Posterior cingulate gyrus (tissue), 11 donors: ENCODE data around the gene IGSF6.
"Not testable (repeated sequence)": the region's sequence is repeated elsewhere in the genome, so short reads cannot be mapped to it uniquely, and the experiment has no call there.

Source experiments
- DNase-seq, 10 donors: peaks; one replicate each; pipeline versions ENCODE4 v3.0.0 to v3.0.0-alpha.2; 2020 to 2021; ENCODE audit warnings: mixed read lengths in 3 of 10
- intact Hi-C: fragments of 100-400 bp; cut with DNase I; formaldehyde crosslinking; loops from one replicate; pipeline ENCODE4 v1.15.1; 2023

Gene IGSF6

DNA sequence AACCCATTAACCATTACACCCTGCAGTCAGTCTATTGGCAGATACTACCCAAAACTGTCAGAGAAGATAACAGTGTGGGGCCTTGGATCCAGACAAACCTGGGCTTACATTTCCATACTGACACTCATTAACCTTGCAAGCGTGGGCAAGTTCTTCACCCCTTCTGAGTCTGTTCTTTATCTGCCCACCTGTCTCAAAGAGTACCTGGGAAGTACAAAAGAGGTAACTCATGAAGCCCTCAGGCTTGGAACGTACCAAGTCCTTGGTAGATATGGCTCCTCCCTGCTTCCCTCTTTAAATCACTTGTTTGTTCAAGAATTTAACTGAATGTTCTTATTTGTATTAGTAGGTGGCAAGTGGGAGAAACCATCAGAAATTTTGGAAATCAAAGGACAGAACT lies 2.5 kb upstream of the IGSF6 start:
- DNase-seq, result no peak
- intact Hi-C loops, result loop anchor here (5.0 kb wide), 1 partner anchor 52 kb away; no protein-coding TSS in a partner anchor

DNA sequence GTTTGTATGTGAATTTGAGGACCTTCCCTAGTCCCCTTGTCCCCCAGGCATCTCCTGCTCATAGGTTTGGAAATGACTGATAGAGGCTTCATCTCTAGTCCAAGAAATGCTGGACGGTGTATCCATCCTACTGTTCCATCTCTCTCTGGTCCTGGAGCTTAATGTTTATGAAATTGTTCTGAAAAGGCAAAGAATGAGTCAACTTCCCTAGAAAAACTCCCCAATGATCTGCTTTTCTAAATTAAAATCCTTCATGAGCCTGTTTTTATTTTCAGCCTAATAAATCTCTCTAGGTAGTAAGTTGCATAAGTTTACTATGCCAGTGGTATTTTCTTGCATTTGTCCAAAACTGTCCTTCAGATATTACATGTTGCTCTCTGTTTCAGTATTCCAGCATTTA lies 2.1 kb upstream of the IGSF6 start:
- intact Hi-C loops, result no loop called here
- no peak for DNase-seq

DNA sequence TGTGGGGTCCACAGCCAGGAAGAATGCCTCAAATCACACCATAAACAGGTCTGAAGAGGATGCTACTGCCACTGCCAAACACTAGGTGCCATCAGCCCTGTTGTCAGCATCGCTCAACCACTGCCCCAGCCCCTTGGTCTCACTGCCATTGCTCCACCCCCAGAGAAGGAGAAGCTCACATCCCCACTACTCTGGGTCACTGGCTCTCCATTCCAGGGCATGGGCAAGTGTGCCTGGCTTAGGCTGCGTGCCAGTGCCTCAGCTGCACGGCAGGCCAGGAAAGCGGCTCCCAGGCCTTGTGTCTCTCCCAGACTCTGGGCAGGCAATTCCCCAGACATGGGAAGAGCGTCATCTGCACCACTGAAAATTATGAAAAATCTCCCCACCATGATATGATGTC lies 1.2 kb upstream of the IGSF6 start:
- no peak for DNase-seq

DNA sequence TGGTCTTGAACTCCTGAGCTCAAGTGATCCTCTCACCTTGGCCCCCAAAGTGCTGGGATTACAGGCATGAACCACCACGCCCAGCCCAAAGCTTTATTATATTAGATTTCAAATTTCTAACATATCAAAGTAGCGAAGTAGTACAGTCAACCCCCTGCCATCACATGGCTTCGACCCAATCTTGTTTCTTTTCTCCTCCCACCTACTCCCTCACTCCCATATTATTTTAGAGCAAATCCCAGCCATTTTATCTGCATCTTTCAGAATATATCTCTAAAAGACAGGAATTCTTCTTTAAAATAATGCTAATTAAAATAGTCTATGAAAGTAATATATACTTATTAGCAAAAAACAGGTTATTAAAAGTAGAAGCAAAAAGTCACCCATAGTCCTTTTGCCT lies 893 bp downstream of the IGSF6 start:
- intact Hi-C loops, result no loop called here
- no peak for DNase-seq

More for the DNA sequence above, 1.2 kb upstream of the IGSF6 start:
- intact Hi-C loops, result no loop called here

DNA sequence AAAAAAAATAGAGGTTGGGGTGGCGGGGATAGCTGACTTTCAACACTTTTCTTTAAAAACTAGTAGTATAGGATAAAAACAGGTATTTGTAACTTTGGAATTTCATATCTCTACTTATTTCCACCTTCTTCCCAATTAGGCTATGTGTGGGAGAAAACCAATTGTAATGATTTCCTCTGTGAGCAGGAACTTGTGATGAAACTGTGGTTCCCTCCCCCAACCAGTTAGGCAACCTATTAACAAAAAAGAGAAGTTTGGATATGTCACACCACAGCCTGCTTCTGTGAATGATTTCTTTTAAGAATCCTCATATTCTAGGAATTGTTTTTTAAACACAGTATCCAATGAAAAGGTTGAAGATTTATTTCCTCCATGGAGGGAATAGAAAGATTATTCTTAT lies 1.9 kb downstream of the IGSF6 start:
- intact Hi-C loops, result no loop called here
- DNase-seq, result no peak

DNA sequence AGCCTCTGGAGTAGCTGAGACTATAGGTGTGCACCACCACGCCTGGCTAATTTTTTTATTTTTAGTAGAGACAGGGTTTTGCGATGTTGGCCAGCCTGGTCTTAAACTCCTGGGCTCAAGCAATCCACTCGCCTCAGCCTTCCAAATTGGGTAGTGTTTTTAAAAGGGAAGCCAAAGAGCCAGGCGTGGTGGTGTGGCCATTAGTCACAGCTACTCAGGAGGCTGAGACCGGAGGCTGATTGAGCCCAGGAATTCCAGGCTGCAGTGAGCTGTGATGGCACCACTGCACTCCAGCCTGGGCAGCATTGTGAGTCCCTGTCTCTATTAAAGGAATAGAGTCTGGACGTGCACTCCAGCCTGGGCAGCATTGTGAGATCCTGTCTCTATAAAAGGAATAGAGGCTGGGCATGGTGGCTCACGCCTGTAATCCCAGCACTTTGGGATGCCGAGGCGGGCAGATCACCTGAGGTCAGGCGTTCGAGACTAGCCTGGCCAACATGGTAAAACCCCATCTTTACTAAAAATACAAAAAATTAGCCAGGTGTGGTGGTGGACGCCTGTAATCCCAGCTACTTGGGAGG lies 2.5 kb downstream of the IGSF6 start:
- DNase-seq, intact Hi-C loops: not testable (repeated sequence)

DNA sequence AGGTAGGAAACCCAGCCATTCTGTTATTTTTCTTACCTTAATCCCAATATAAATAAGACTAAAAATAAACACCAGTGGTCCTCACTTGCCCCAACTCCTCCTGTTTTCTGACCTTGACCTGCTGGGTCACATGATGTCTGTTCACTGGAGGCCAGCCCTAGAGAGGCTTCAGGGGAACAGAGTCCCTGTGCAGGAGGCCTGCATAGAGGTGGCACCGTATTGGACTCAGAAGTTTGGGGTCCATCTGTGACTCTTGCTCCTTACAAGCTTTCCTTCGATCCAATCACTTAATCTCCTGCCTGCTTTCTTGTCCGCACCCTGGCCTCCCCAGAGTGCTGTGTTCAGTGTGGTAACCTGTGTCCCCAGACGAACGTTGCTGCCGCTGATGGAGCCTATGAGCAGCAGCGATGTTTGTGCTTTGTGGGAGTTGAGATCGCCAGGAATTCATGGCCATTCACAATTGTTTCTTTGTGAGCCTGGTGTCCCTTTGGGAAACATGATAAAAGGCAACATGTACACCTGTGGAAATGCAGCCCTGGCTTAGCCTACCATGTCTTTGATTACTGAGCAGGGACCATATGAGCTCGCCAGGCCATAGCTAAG lies 4.7 kb downstream of the IGSF6 start:
- intact Hi-C loops, result no loop called here
- DNase-seq, result peak in 1 of 10 donors; percentile 43

DNA sequence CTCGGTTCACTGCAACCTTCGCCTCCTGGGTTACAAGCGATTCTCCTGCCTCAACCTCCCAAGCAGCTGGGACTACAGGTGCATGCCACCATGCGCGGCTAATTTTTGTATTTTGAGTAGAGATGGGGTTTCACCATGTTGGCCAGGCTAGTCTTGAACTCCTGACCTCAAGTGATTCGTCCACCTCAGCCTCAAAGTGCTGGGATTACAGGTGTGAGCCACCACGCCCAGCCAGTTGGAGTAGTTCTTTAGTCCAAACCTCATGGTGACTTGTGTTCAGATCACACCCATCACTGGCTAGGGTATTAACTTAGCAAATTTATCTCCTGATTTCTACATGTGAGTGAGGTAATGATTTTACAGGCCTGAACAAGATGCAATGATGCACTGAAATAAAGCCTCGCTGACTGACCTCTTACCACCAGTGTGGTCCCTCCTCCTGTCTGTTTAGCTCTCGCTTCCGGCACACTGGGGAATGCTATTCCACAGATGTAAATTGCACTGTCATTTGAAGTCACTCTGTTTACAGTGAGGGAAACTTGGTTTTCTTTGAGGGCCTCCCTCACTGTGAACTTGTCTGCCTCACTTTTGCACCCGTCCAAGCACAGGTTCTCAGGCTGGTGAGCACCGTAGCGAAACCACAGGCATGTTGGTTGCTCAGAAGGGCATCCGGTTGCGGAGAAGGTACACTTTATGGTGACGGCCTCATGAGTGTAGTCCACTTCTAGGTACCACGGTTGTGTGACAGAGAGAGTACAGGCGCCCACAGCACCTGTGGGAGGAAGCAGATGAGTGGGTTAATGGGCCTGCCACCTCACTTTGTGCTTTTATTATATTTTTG lies 5.5 kb downstream of the IGSF6 start:
- DNase-seq, result peak in 1 of 10 donors; percentile 67
- intact Hi-C loops, result no loop called here

DNA sequence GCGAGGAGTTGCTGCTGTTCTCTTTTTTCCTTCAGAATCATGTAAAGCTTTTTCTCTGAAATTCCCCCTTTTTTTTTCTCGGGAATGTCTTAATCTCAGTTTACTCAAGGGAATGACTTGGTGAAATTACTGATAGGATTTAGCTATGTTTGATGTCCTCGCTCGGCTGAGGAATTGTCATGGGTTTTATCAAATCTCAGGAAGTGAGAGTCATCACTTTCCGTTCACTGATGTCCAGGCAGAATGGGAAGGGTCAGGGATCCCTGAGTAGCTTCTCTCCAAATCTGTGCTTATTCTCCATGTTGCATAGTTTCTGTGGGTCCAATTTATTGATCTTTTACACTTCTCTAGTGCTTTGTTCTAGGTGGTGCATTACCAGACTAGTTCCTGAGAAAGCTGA lies 6.3 kb downstream of the IGSF6 start:
- no peak for DNase-seq
- intact Hi-C loops, result no loop called here

DNA sequence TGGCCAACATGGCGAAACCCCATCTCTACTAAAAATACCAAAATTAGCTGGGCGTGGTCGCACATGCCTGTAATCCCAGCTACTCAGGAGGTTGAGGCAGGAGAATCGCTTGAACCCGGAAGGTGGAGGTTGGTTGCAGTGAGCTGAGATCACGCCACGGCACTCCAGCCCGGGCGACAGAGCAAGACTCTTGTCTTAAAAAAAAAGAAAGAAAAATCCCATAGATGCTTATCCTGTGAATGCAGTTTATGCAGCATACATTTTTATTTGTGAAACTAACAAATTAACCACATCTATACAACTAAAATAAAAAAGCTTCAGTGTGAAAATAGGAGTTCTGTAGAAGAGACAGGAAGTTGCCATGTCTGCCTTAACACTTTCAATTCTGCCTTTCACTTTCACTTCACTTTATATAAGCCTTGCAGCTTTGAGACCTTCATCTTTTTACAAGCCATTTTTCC lies 7.1 kb downstream of the IGSF6 start:
- DNase-seq, result peak in 1 of 10 donors; percentile 74

DNA sequence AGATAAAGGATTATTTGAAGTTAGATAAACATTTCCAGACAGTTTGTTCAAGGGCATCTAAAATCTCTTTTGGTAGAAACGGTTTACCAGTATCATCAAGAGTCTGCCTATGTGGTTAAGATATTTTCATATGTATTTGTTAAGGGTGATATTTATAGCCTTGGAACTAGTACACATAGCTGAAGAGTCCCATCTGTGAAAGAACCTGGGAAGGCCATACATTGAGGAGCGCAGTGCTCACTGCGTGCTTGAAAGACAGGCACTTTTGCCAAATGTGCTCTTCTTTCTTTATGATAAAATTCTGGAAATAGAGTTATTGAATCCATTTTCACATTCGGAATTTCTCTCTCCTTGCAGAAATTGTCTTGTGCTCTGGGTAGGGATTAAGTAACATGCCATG lies 7.7 kb downstream of the IGSF6 start:
- intact Hi-C loops, result loop anchor here (5.0 kb wide), 1 partner anchor 57 kb away; no protein-coding TSS in a partner anchor
- DNase-seq, result peak in 2 of 10 donors; percentile 54 to 57

More for the DNA sequence above, 7.1 kb downstream of the IGSF6 start:
- intact Hi-C loops, result no loop called here

DNA sequence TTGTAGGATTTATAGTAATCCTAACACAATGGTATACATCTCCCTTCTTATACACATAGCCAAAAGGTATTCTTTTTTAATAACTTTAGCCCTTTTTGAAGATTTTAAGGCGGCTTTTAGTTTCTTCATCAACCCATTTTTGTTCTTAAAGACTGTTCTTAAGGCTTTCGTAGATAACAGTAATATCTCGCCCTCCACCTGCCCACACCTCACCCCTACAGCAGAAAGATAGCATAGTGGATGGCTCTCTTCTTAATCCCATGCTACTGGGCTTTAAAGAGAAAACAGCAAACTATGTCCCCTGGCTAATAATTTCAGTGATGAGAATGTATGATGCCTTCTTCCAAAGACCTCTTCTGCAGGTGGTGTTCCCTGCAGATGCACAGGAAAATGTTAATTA lies 8.6 kb downstream of the IGSF6 start:
- no peak for DNase-seq
- intact Hi-C loops, result loop anchor here (5.0 kb wide), 1 partner anchor 56 kb away; no protein-coding TSS in a partner anchor

DNA sequence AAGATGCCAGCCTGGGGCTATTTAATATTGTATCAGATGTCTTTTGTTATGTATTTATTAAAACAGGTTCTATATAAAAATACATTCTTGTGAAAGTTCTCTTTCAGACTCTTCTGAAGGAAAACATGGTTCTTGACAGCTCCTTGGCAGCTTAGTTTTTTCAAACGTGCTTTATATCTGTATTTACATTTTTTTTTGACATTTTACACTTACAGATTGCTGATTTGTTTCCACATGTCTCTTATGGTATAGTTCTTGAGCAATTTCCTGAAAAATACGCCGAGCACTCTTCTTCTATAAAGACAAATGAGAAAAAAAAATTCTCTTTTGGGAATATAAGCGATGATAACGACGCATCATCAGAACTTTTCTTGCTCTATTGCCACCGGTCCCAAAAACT lies 9.5 kb downstream of the IGSF6 start:
- intact Hi-C loops, result loop anchor here (5.0 kb wide), 1 partner anchor 56 kb away; no protein-coding TSS in a partner anchor
- DNase-seq, result no peak

DNA sequence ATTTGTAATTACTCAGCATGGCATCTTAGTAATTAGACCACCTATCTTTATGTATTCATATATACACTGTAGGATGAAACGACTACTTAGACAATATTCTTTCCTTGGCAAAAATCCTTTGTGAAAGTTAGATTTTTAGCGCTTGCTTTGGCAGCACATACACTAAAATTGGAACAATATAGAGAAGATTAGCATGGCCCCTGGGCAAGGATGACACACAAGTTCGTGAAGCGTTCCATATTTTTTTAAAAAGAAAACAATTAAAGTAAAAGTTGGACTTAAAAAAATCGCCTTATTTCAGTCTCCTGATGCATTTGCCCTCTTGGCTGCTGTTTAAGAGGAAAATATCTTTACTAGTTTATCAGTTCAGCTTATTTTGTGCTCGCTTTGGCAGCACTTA lies 10.5 kb downstream of the IGSF6 start:
- no peak for DNase-seq
- intact Hi-C loops, result loop anchor here (5.0 kb wide), 1 partner anchor 55 kb away; no protein-coding TSS in a partner anchor

DNA sequence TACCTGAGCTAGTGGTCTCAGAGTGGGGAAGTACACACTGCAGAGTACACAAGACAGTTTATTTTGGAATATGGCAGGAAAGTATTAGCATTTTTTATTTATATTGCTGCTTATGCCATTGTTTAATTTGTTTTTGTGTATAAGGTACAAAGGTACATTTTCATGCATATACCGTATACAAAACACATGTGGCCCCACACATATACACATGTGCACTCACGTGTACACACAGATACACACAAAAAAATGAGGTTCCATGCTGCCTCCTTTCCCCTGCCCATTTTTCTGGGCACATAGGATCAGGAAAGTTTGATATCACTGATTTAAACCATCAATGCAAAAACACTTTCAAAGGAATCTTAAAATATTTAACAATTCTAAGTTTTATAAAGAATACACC lies 12.9 kb downstream of the IGSF6 start:
- intact Hi-C loops, result no loop called here
- no peak for DNase-seq

DNA sequence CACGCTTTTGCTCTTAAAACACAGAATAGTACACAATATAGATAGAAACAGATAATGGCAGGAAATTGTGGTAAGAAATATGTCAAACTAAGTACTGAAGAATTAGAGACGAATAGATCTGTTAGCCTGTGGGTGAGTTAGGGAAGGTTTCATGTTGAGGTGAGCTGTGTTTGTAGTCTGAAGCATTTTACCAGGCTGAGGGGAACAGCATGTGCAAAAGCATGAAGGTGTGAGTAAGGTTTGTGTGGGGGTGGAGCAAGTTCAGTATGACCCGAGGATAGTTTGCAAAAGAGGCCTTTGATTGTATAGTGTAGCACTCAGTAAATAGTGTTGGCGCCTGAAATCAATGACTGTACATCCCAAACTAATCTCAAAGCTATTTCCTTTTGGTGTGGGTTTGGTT lies 13.8 kb downstream of the IGSF6 start:
- intact Hi-C loops, result no loop called here
- DNase-seq, result no peak

DNA sequence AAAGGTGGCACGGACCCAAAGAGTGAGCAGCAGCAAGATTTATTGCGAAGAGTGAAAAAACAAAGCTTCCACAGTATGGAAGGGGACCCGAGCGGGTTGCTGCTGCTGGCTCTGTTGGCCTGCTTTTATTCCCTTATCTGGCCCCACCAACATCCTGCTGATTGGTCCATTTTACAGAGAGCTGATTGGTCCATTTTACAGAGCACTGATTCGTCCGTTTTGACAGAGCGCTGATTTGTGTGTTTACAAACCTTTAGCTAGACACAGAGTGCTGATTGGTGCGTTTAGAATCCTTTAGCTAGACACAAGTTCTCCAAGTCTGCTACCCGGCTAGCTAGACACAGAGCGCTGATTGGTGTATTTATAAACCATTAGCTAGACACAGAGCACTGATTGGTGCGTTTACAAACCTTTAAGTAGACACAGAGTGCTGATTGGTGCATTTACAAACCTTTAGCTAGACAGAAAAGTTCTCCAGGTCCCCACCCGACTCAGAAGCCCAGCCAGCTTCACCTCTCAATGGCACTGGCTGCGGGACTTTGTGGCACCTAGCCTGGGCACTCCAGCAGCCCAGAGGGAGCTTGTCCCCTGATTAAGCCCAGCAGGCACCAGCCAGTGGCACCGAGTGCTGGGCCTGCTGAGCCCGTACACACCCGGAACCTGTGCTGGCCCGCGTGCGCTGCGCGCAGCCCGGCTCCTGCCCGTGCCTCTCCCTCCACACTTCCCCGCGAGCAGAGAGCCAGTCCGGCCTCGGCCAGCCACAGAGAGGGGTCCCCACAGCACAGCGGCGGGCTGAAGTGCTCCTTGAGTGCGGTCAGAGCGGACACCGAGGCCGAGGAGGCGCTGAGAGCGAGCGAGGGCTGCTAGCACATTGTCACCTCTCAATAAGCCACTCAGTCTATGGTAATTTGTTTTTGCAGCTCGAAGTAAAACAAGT lies 15.1 kb downstream of the IGSF6 start:
- intact Hi-C loops, result no loop called here
- DNase-seq, result peak in 1 of 10 donors; percentile 75

DNA sequence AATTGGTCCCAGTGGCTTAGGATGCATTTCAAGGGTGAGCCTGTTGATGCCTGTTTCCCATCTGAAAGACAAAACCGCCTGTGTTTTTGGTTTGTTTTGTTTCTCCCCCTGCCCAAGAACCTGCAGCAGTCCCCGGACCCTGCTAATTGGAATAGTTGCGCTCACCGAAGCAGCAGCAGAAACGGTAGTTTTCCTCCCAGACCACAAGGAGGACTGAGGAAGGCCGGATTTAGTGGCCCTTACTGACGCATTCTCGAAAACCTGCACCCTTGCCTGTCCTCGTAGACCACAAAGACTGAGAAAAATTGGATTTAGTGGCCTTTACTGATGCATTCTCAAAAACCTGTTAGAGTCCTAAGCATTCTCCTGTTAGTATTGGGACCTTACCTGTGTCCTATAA lies 16.7 kb downstream of the IGSF6 start:
- intact Hi-C loops, DNase-seq: not testable (repeated sequence)

DNA sequence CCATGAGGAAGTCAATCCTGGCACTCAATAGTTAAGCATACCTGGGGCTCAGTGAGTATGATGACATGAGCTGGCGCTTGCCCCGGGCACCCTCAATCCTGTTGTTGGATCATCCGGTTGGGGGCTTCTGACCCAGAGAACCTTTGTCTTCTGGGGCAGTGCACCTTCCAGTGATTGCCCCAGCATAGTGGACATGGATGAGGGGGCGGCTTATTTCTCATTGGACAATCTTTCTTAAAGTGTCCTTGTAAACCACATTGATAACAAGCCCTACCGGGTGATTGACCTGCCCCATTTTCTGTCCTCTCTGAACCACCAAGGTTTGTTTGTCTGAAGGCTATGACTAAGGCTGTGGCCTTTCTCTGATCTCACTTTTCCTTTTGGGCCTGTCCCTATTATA lies 18.2 kb downstream of the IGSF6 start:
- DNase-seq, result no peak
- intact Hi-C loops, result no loop called here

DNA sequence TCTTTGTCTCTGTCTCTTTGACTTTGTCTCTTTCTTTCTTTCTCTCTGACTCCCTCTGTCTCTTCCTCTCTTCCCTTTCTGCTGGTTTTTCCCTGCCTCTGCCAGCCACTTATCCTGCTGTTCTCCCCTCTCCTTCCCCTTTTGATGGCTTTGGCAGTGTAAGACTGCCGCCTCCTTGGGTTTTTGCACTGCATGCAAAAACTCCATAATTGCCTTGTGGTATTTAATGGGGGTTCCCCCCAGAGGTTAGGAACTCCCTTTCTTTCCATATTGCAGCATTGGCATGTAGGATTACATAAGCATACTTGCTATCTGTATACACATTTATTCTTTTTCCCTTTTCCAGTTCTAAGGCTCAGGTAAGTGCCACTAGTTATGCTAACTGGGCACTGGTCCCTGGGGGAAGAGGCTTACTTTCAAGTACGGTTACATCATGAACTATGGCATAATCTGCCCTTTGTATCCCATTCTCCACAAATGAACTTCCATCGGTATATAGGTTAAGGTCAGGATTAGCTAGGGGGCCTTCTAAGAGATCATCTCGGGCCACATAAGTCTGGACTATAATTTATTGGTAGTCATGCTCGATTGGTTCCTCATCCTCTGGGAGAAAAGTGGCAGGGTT lies 20.3 kb downstream of the IGSF6 start:
- intact Hi-C loops, DNase-seq: not testable (repeated sequence)
